WERI-Rb-1 (cell line): ENCODE results near the gene PKNOX2.

ENCODE experiments used
- DNase-seq: peaks from one replicate; pipeline ENCODE4 v3.0.0-alpha.2; 2020
- H3K27ac ChIP-seq: fragments of 250-450 bp; sonication (Bioruptor Pico); 2 replicates; pipeline ENCODE4 v1.5.1; 2020; ENCODE audit warnings: mild to moderate bottlenecking, moderate library complexity
- H3K27me3 ChIP-seq: fragments of 250-450 bp; sonication (Bioruptor Pico); 2 replicates; pipeline ENCODE4 v1.5.1; 2021; ENCODE audit warnings: mild to moderate bottlenecking, low read depth, moderate library complexity; ENCODE audit not compliant: insufficient read depth, severe bottlenecking
- H3K36me3 ChIP-seq: fragments of 250-450 bp; sonication (Bioruptor Pico); 2 replicates; pipeline ENCODE4 v1.5.1; 2020; ENCODE audit warnings: mild to moderate bottlenecking, moderate library complexity
- H3K4me3 ChIP-seq: 2 replicates; pipeline ENCODE4 v1.5.1; 2011; ENCODE audit warnings: low read depth, mild to moderate bottlenecking, control low read depth, low read length
- H3K9me3 ChIP-seq: fragments of 250-450 bp; sonication (Bioruptor Pico); 2 replicates; pipeline ENCODE4 v1.5.1; 2021; ENCODE audit warnings: mild to moderate bottlenecking, moderate library complexity; ENCODE audit not compliant: severe bottlenecking
- CTCF ChIP-seq: IDR thresholded peaks from 2 replicates; pipeline ENCODE4 v1.5.1; 2011; ENCODE audit warnings: low read depth, mild to moderate bottlenecking, control low read depth, inconsistent platforms, low read length

Gene PKNOX2

GRCh38 chr11:125464666-125465065 is 300.1 kb downstream of the PKNOX2 start:
- no peak for DNase-seq
- no peak for TF ChIP-seq CTCF
- Histone ChIP-seq H3K9me3 (no peaks in the 10 kb centered on the region), H3K36me3 (no peaks in the 10 kb centered on the region), H3K4me3 (no peak overlapping the region), H3K27ac (no peak overlapping the region), H3K27me3 (no peaks in the 10 kb centered on the region)

- DNase-seq = no peak
- no peak overlapping the region for H3K4me3 ChIP-seq
- no peak overlapping the region for H3K27ac ChIP-seq
- TF ChIP-seq CTCF = no peak
- H3K27me3 ChIP-seq = peaks cover under 1% of the 10 kb centered on the region
- H3K36me3 ChIP-seq = no peaks in the 10 kb centered on the region
- H3K9me3 ChIP-seq = no peaks in the 10 kb centered on the region
Measured at GRCh38 chr11:125465255-125465654, 300.7 kb downstream of the PKNOX2 start.

GRCh38 chr11:125465701-125466100 is 301.1 kb downstream of the PKNOX2 start:
- no peak for DNase-seq
- Histone ChIP-seq H3K27me3 (peaks cover 5% of the 10 kb centered on the region), H3K4me3 (no peak overlapping the region), H3K36me3 (no peaks in the 10 kb centered on the region), H3K27ac (no peak overlapping the region), H3K9me3 (no peaks in the 10 kb centered on the region)
- TF ChIP-seq CTCF = no peak

- Histone ChIP-seq H3K9me3 (no peaks in the 10 kb centered on the region), H3K36me3 (no peaks in the 10 kb centered on the region), H3K27ac (no peak overlapping the region), H3K27me3 (peaks cover 8% of the 10 kb centered on the region), H3K4me3 (no peak overlapping the region)
- no peak for DNase-seq
- TF ChIP-seq CTCF = no peak
Measured at GRCh38 chr11:125468025-125468424, 303.5 kb downstream of the PKNOX2 start.

- TF ChIP-seq CTCF = no peak
- Histone ChIP-seq H3K27me3 (peaks cover 8% of the 10 kb centered on the region), H3K9me3 (no peaks in the 10 kb centered on the region), H3K36me3 (no peaks in the 10 kb centered on the region), H3K4me3 (no peak overlapping the region), H3K27ac (no peak overlapping the region)
- DNase-seq = no peak
Measured at GRCh38 chr11:125468852-125469251, 304.3 kb downstream of the PKNOX2 start.

- peaks cover 13% of the 10 kb centered on the region for H3K27me3 ChIP-seq
- H3K4me3 ChIP-seq = no peak overlapping the region
- no peak for TF ChIP-seq CTCF
- H3K27ac ChIP-seq = no peak overlapping the region
- H3K9me3 ChIP-seq = no peaks in the 10 kb centered on the region
- H3K36me3 ChIP-seq = no peaks in the 10 kb centered on the region
- no peak for DNase-seq
Measured at GRCh38 chr11:125470355-125470754, 305.8 kb downstream of the PKNOX2 start.
